ENCODE data around the gene RAP1GAP2. TPM values are rescaled to one million over a fixed set of nuclear protein-coding genes. Genes with fewer than 3 reads are reported as not detected.
A peak's percentile ranks its signal among the peaks of the same experiment; 100 is the strongest.

The RAP1GAP2 gene
- total RNA-seq, 1 donor from 2014 or later: 8.6 TPM

DNA sequence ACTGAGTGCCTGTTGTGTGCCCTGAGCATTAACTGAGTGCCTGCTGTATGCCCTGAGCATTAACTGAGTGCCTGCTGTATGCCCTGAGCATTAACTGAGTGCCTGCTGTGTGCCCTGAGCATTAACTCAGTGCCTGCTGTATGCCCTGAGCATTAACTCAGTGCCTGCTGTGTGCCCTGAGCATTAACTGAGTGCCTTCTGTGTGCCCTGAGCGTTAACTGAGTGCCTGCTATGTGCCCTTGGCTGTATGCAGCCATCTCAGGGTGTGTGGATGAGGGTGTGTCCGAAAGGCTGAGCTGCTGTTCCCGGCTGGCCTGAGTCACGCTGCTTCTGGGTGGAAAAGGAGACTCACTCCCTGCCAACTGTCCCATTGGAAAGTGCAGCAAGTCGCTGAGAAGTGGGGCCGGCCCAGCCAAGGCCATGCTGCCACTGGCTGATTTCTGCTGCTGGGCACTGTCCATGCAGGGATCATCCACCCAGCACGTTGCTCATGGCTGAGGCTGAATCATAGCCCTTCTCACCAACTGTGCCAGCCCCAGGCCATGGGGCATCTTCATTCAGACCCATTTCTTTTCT, 153.3 kb downstream of the RAP1GAP2 start:
- no peaks in the 10 kb centered on the region for H3K36me3 Mint-ChIP-seq (ENCODE audit: low read depth, unreplicated experiment)
- no peak overlapping the region for H2AFZ ChIP-seq (ENCODE audit: low read depth, low read length)
- no peaks in the 10 kb centered on the region for H3K9me3 Mint-ChIP-seq (ENCODE audit: unreplicated experiment)
- peaks cover 5% of the 10 kb centered on the region for H3K27me3 ChIP-seq (ENCODE audit: insufficient read depth, low read length)
- peaks cover 6% of the 10 kb centered on the region for H3K27me3 Mint-ChIP-seq (ENCODE audit: low read depth, unreplicated experiment)
- H3K4me3 Mint-ChIP-seq (ENCODE audit: unreplicated experiment): no peak overlapping the region
- no peaks in the 10 kb centered on the region for H3K9me3 ChIP-seq (ENCODE audit: insufficient read depth, low read depth, low read length)
- H3K79me2 ChIP-seq (ENCODE audit: insufficient read depth, low read length): no peaks in the 10 kb centered on the region
- no peak for FAIRE-seq
- no peak overlapping the region for H3K4me3 ChIP-seq (ENCODE audit: insufficient read depth, low read depth, low read length)
- peak; percentile 54 for DNase-seq (ENCODE audit: low read depth)
- no peak overlapping the region for H3K9ac ChIP-seq (ENCODE audit: low read length)
- peaks cover 4% of the 10 kb centered on the region for H3K4me1 Mint-ChIP-seq (ENCODE audit: low read depth, unreplicated experiment)
- H3K27ac Mint-ChIP-seq (ENCODE audit: unreplicated experiment): no peak overlapping the region
- H3K36me3 ChIP-seq (ENCODE audit: insufficient read depth, low read length): no peaks in the 10 kb centered on the region
- TF ChIP-seq, protein P1, sequence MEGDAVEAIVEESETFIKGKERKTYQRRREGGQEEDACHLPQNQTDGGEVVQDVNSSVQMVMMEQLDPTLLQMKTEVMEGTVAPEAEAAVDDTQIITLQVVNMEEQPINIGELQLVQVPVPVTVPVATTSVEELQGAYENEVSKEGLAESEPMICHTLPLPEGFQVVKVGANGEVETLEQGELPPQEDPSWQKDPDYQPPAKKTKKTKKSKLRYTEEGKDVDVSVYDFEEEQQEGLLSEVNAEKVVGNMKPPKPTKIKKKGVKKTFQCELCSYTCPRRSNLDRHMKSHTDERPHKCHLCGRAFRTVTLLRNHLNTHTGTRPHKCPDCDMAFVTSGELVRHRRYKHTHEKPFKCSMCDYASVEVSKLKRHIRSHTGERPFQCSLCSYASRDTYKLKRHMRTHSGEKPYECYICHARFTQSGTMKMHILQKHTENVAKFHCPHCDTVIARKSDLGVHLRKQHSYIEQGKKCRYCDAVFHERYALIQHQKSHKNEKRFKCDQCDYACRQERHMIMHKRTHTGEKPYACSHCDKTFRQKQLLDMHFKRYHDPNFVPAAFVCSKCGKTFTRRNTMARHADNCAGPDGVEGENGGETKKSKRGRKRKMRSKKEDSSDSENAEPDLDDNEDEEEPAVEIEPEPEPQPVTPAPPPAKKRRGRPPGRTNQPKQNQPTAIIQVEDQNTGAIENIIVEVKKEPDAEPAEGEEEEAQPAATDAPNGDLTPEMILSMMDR (IDR thresholded peaks at IDR 0.05; ENCODE audit: insufficient read depth, low read depth, low read length): no peak
- no peak for TF ChIP-seq EZH2 (IDR thresholded peaks at IDR 0.05; ENCODE audit: insufficient read depth, low read length)
- H4K20me1 ChIP-seq (ENCODE audit: insufficient read depth, low read length): no peaks in the 10 kb centered on the region
- H3K4me2 ChIP-seq (ENCODE audit: low read length): no peak overlapping the region
- H3K27ac ChIP-seq (ENCODE audit: low read depth, low read length): no peak overlapping the region
- H3K4me1 ChIP-seq (ENCODE audit: insufficient read depth, low read length): peaks cover 2% of the 10 kb centered on the region

GRCh38 chr17:2950846-2951245, 154.6 kb downstream of the RAP1GAP2 start:
- Histone ChIP-seq H3K27ac (ENCODE audit: low read depth, low read length) (no peak overlapping the region), H3K79me2 (ENCODE audit: insufficient read depth, low read length) (no peaks in the 10 kb centered on the region), H3K4me2 (ENCODE audit: low read length) (no peak overlapping the region), H3K4me1 (ENCODE audit: insufficient read depth, low read length) (peaks cover 6% of the 10 kb centered on the region), H3K36me3 (ENCODE audit: insufficient read depth, low read length) (no peaks in the 10 kb centered on the region), H3K27me3 (ENCODE audit: insufficient read depth, low read length) (peaks cover 5% of the 10 kb centered on the region), H3K9me3 (ENCODE audit: insufficient read depth, low read depth, low read length) (no peaks in the 10 kb centered on the region), H3K9ac (ENCODE audit: low read length) (no peak overlapping the region), H2AFZ (ENCODE audit: low read depth, low read length) (no peak overlapping the region), H3K4me3 (ENCODE audit: insufficient read depth, low read depth, low read length) (no peak overlapping the region), H4K20me1 (ENCODE audit: insufficient read depth, low read length) (no peaks in the 10 kb centered on the region)
- Mint-ChIP-seq H3K4me3 (ENCODE audit: unreplicated experiment) (no peak overlapping the region), H3K4me1 (ENCODE audit: low read depth, unreplicated experiment) (peaks cover 14% of the 10 kb centered on the region), H3K27me3 (ENCODE audit: low read depth, unreplicated experiment) (peaks cover 6% of the 10 kb centered on the region), H3K36me3 (ENCODE audit: low read depth, unreplicated experiment) (no peaks in the 10 kb centered on the region), H3K9me3 (ENCODE audit: unreplicated experiment) (no peaks in the 10 kb centered on the region), H3K27ac (ENCODE audit: unreplicated experiment) (no peak overlapping the region)
- FAIRE-seq: no peak
- TF ChIP-seq EZH2 (IDR thresholded peaks at IDR 0.05; ENCODE audit: insufficient read depth, low read length): no peak
- TF ChIP-seq, protein P1 (IDR thresholded peaks at IDR 0.05; ENCODE audit: insufficient read depth, low read depth, low read length): no peak
- no peak for DNase-seq (ENCODE audit: low read depth)

GRCh38 chr17:2952174-2952845, 156.1 kb downstream of the RAP1GAP2 start:
- H3K36me3 ChIP-seq (ENCODE audit: insufficient read depth, low read length): no peaks in the 10 kb centered on the region
- no peak for FAIRE-seq
- Mint-ChIP-seq H3K4me1 (ENCODE audit: low read depth, unreplicated experiment) (peaks cover 14% of the 10 kb centered on the region), H3K27ac (ENCODE audit: unreplicated experiment) (no peak overlapping the region), H3K36me3 (ENCODE audit: low read depth, unreplicated experiment) (no peaks in the 10 kb centered on the region), H3K9me3 (ENCODE audit: unreplicated experiment) (no peaks in the 10 kb centered on the region), H3K27me3 (ENCODE audit: low read depth, unreplicated experiment) (peaks cover 6% of the 10 kb centered on the region), H3K4me3 (ENCODE audit: unreplicated experiment) (no peak overlapping the region)
- peaks cover 3% of the 10 kb centered on the region for H3K27me3 ChIP-seq (ENCODE audit: insufficient read depth, low read length)
- H3K27ac ChIP-seq (ENCODE audit: low read depth, low read length): no peak overlapping the region
- H3K79me2 ChIP-seq (ENCODE audit: insufficient read depth, low read length): no peaks in the 10 kb centered on the region
- H3K9ac ChIP-seq (ENCODE audit: low read length): no peak overlapping the region
- H2AFZ ChIP-seq (ENCODE audit: low read depth, low read length): no peak overlapping the region
- peaks cover 10% of the 10 kb centered on the region for H3K4me1 ChIP-seq (ENCODE audit: insufficient read depth, low read length)
- DNase-seq (ENCODE audit: low read depth): no peak
- no peak overlapping the region for H3K4me2 ChIP-seq (ENCODE audit: low read length)
- H3K4me3 ChIP-seq (ENCODE audit: insufficient read depth, low read depth, low read length): no peak overlapping the region
- TF ChIP-seq EZH2 (IDR thresholded peaks at IDR 0.05; ENCODE audit: insufficient read depth, low read length): no peak
- TF ChIP-seq, protein P1 (IDR thresholded peaks at IDR 0.05; ENCODE audit: insufficient read depth, low read depth, low read length): no peak
- no peaks in the 10 kb centered on the region for H3K9me3 ChIP-seq (ENCODE audit: insufficient read depth, low read depth, low read length)
- no peaks in the 10 kb centered on the region for H4K20me1 ChIP-seq (ENCODE audit: insufficient read depth, low read length)
